SK-N-SH (cell line): ENCODE results near the gene RRAD. TPM values are rescaled to one million over a fixed set of nuclear protein-coding genes. Genes with fewer than 3 reads are reported as not detected.

Source experiments
- CTCF ChIA-PET: fragments of 300-600, 350-600 bp; formaldehyde crosslinking; extraction: SDS; loops from one replicate; lab custom pipeline; 2021; lab: Yijun Ruan, JAX
- POLR2A ChIA-PET: fragments of 350-600 bp; sonication (Branson Sonifier 250); formaldehyde crosslinking; extraction: SDS; loops from one replicate; lab custom pipeline; 2020; ENCODE audit warnings: antibody characterized with exemption, inconsistent platforms; lab: Yijun Ruan, JAX
- DNase-seq: peaks from one replicate; pipeline ENCODE4 v3.0.0; 2012
- H2AFZ ChIP-seq: fragments of 200-600 bp; sonication (generic); 2 replicates; pipeline ENCODE4 v1.8.1; 2016; ENCODE audit warnings: antibody characterized with exemption, mild to moderate bottlenecking, low read depth
- H3F3A ChIP-seq: fragments of 200-600 bp; sonication (generic); replicated peaks from 2 replicates; pipeline ENCODE3; 2016; ENCODE audit warnings: antibody characterized with exemption, mild to moderate bottlenecking; ENCODE audit not compliant: insufficient read depth
- H3K27ac ChIP-seq, 2 experiments: fragments of 200-500 bp in 1 of 2; fragments of 200-600 bp in 1 of 2; sonication (Bioruptor generic) in 1 of 2; sonication (generic), shearing (Covaris generic) in 1 of 2; 2 replicates each; pipeline versions ENCODE4 v1.5.1 to v1.6.1; 2014 to 2016; ENCODE audit warnings: low read depth in 2 of 2, inconsistent platforms in 1 of 2, low read length in 1 of 2, mild to moderate bottlenecking in 1 of 2, mixed read lengths in 1 of 2
- H3K27me3 ChIP-seq: fragments of 200-600 bp; sonication (generic), shearing (Covaris generic); 2 replicates; pipeline ENCODE4 v1.6.1; 2016; ENCODE audit warnings: mixed run types; ENCODE audit not compliant: insufficient read depth
- H3K36me3 ChIP-seq, 2 experiments: fragments of 200-500 bp in 1 of 2; fragments of 200-600 bp in 1 of 2; sonication (Bioruptor generic) in 1 of 2; sonication (generic) in 1 of 2; replicated peaks in 1 of 2; 2 replicates each; pipeline versions ENCODE3 to v1.5.1; 2014 to 2016; ENCODE audit warnings: low read length in 1 of 2, mild to moderate bottlenecking in 1 of 2; ENCODE audit not compliant: insufficient read depth in 2 of 2, control insufficient read depth in 1 of 2
- H3K4me1 ChIP-seq, 2 experiments: fragments of 200-500 bp in 1 of 2; fragments of 200-600 bp in 1 of 2; sonication (Bioruptor generic) in 1 of 2; sonication (generic), shearing (Covaris generic) in 1 of 2; 2 replicates each; pipeline versions ENCODE4 v1.5.1 to v1.6.1; 2014 to 2016; ENCODE audit warnings: low read depth in 1 of 2, low read length in 1 of 2, mixed run types in 1 of 2; ENCODE audit not compliant: insufficient read depth in 2 of 2, control insufficient read depth in 1 of 2
- H3K4me2 ChIP-seq: fragments of 200-600 bp; sonication (generic), shearing (Covaris generic); 2 replicates; pipeline ENCODE4 v1.6.1; 2017; ENCODE audit warnings: mixed run types
- H3K4me3 ChIP-seq, 2 experiments: fragments of 200-500 bp in 1 of 2; fragments of 200-600 bp in 1 of 2; sonication (Bioruptor generic) in 1 of 2; sonication (generic), shearing (Covaris generic) in 1 of 2; 2 replicates each; pipeline versions ENCODE4 v1.5.1 to v1.8.1; 2014 to 2016; ENCODE audit warnings: low read depth in 2 of 2, inconsistent platforms in 1 of 2, low read length in 1 of 2, mild to moderate bottlenecking in 1 of 2, mixed read lengths in 1 of 2, moderate library complexity in 1 of 2
- H3K79me2 ChIP-seq: fragments of 200-600 bp; sonication (generic); 2 replicates; pipeline ENCODE4 v1.8.1; 2017; ENCODE audit warnings: mild to moderate bottlenecking; ENCODE audit not compliant: insufficient read depth
- H3K9ac ChIP-seq: fragments of 200-600 bp; sonication (generic); 2 replicates; pipeline ENCODE4 v1.6.1; 2017; ENCODE audit warnings: mixed run types
- H3K9me2 ChIP-seq: fragments of 200-600 bp; sonication (generic); 2 replicates; pipeline ENCODE4 v1.6.1; 2017; ENCODE audit warnings: mixed run types
- H3K9me3 ChIP-seq: fragments of 200-600 bp; sonication (generic); 2 replicates; pipeline ENCODE4 v1.6.1; 2017; ENCODE audit warnings: mixed run types, mild to moderate bottlenecking, moderate library complexity
- H4K20me1 ChIP-seq: fragments of 200-600 bp; sonication (generic); 2 replicates; pipeline ENCODE4 v1.6.1; 2017; ENCODE audit warnings: mild to moderate bottlenecking, mixed run types; ENCODE audit not compliant: insufficient read depth
- CHD2 ChIP-seq: fragments of 150-350 bp; IDR thresholded peaks from 2 replicates; pipeline ENCODE4 v1.6.1; 2018; ENCODE audit warnings: low read length; ENCODE audit not compliant: partially characterized antibody
- EZH2phosphoT487 ChIP-seq: fragments of 200-600 bp; sonication (generic); IDR thresholded peaks from 2 replicates; pipeline ENCODE4 v1.6.1; 2017; ENCODE audit warnings: low read depth, mixed run types, mild to moderate bottlenecking, antibody characterized with exemption, moderate library complexity, borderline replicate concordance
- GABPA ChIP-seq: IDR thresholded peaks from 2 replicates; pipeline ENCODE4 v1.4.0; 2012; ENCODE audit warnings: low read depth, mild to moderate bottlenecking
- IRF3 ChIP-seq: fragments of 150-350 bp; IDR thresholded peaks from 2 replicates; pipeline ENCODE4 v1.6.1; 2016; ENCODE audit warnings: mild to moderate bottlenecking, low read depth, low read length
- JUND ChIP-seq: IDR thresholded peaks from 2 replicates; pipeline ENCODE4 v1.4.0; 2012
- MEF2A ChIP-seq: IDR thresholded peaks from 2 replicates; pipeline ENCODE4 v1.4.0; 2012; ENCODE audit warnings: low read depth, borderline replicate concordance
- POLR2AphosphoS5 ChIP-seq: IDR thresholded peaks from 2 replicates; pipeline ENCODE4 v1.6.1; 2012; ENCODE audit warnings: low read depth, low read length
- RFX5 ChIP-seq: IDR thresholded peaks from 2 replicates; pipeline ENCODE4 v1.6.1; 2012; ENCODE audit warnings: mild to moderate bottlenecking, improper control_type of control experiment, low read length
- SIN3A ChIP-seq: IDR thresholded peaks from 2 replicates; pipeline ENCODE4 v1.6.1; 2012; ENCODE audit warnings: low read depth, mild to moderate bottlenecking, low read length, moderate library complexity, borderline replicate concordance
- SMC3 ChIP-seq: IDR thresholded peaks from 2 replicates; pipeline ENCODE4 v1.6.1; 2012; ENCODE audit warnings: low read depth, low read length, improper control_type of control experiment
- TCF12 ChIP-seq: IDR thresholded peaks from 2 replicates; pipeline ENCODE4 v1.4.0; 2012
- USF1 ChIP-seq: IDR thresholded peaks from 2 replicates; pipeline ENCODE4 v1.4.0; 2012; ENCODE audit warnings: low read depth, borderline replicate concordance
- WGBS: methylation state at CpG from one replicate; pipeline ENCODE4 v1.1.6; 2017; ENCODE audit warnings: low lambda C conversion rate; 5-methylcytosine and 5-hydroxymethylcytosine counted together
- polyA plus RNA-seq, 3 experiments: library from polyadenylated mRNA; depleted of rRNA; stranded (reverse); fragments of >200 nt; gene quantifications; 2 replicates each; pipeline ENCODE4 v1.2.3, GENCODE V29; 2012
- TF ChIP-seq, protein P1 (sequence below): IDR thresholded peaks from 2 replicates; pipeline ENCODE4 v1.6.1; 2012; ENCODE audit warnings: mild to moderate bottlenecking, low read depth, low read length, moderate library complexity
- TF ChIP-seq, protein P2 (sequence below): IDR thresholded peaks from 2 replicates; pipeline ENCODE4 v1.4.0; 2012; ENCODE audit warnings: low read depth

The RRAD gene
- polyA plus RNA-seq, 1 of the 3 experiments (the other 2 are of a cell fraction) = 9.3 TPM

DNA sequence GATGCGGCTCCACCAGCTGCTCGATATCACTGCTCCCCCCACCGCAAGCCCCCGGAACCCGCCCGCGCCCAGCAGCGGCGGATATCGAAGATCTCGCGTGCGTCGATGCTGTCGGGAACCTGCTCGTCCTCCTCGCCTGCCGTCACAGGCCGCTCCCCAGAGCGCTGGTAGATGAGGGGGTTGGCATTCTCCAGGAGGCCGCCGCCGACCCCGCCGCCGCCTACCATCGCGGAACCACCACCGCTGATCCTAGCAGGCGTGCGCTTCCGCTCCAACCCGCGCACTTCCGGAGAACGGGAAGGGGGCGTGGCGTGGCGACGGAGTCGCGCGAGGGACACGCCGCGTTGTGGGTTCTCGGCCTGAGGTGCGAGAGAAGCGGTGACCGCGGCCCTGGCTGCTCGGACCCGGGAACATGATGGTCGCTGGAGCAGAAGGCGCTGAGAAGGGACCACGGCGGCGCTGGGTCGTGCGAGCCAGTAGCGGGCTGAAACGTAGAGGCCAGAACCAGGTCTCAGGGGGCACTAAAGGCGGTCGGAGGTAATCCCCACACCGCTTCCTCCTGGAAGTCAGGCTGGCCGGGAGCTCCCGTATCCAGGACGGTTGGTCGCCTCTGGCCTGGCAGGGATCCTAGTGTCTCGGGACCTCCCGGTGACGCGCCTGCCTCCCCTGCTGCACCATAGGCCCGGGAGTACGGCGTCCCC lies 9.0 kb upstream of the RRAD start, which contains the start of gene CIAO2B (continued):
- TF ChIP-seq USF1 = no peak
- peak; percentile 89 for TF ChIP-seq CHD2
- TF ChIP-seq, protein P1, sequence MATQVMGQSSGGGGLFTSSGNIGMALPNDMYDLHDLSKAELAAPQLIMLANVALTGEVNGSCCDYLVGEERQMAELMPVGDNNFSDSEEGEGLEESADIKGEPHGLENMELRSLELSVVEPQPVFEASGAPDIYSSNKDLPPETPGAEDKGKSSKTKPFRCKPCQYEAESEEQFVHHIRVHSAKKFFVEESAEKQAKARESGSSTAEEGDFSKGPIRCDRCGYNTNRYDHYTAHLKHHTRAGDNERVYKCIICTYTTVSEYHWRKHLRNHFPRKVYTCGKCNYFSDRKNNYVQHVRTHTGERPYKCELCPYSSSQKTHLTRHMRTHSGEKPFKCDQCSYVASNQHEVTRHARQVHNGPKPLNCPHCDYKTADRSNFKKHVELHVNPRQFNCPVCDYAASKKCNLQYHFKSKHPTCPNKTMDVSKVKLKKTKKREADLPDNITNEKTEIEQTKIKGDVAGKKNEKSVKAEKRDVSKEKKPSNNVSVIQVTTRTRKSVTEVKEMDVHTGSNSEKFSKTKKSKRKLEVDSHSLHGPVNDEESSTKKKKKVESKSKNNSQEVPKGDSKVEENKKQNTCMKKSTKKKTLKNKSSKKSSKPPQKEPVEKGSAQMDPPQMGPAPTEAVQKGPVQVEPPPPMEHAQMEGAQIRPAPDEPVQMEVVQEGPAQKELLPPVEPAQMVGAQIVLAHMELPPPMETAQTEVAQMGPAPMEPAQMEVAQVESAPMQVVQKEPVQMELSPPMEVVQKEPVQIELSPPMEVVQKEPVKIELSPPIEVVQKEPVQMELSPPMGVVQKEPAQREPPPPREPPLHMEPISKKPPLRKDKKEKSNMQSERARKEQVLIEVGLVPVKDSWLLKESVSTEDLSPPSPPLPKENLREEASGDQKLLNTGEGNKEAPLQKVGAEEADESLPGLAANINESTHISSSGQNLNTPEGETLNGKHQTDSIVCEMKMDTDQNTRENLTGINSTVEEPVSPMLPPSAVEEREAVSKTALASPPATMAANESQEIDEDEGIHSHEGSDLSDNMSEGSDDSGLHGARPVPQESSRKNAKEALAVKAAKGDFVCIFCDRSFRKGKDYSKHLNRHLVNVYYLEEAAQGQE = peak; percentile 67; the same call in 1 of the 2 replicates
- TF ChIP-seq, protein P2, sequence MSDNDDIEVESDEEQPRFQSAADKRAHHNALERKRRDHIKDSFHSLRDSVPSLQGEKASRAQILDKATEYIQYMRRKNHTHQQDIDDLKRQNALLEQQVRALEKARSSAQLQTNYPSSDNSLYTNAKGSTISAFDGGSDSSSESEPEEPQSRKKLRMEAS = peak; percentile 89
- peak; percentile 92 for TF ChIP-seq GABPA
- TF ChIP-seq SIN3A = peak; percentile 68; the same call in 1 of the 2 replicates
- no peak for TF ChIP-seq JUND
- no peak for TF ChIP-seq SMC3
- TF ChIP-seq RFX5 = no peak
- TF ChIP-seq IRF3 = no peak
- TF ChIP-seq TCF12 = no peak; the same call in 1 of the 2 replicates
- no peak for TF ChIP-seq MEF2A
- peak; percentile 85 for TF ChIP-seq POLR2AphosphoS5

- Histone ChIP-seq H3K36me3 (peaks cover 7 to 15% of the 10 kb centered on the region in 2 experiments), H3K4me2 (peak overlapping the region; percentile 96), H3K27me3 (no peaks in the 10 kb centered on the region), H3K9me3 (no peaks in the 10 kb centered on the region), H2AFZ (peak overlapping the region; percentile 68; the same call in 1 of the 2 replicates), H4K20me1 (peaks cover 24% of the 10 kb centered on the region), H3K4me3 (peak overlapping the region; percentile 85 to 88), H3K9ac (peak overlapping the region; percentile 97), H3K79me2 (peaks cover 65% of the 10 kb centered on the region), H3K9me2 (no peaks in the 10 kb centered on the region), H3K4me1 (peaks cover 7 to 24% of the 10 kb centered on the region in 2 experiments; a peak in 2 of 4 replicates), H3K27ac (peak overlapping the region; percentile 67 to 85; a peak in 3 of 4 replicates), H3F3A (peaks cover 15% of the 10 kb centered on the region)
- ChIA-PET POLR2A (no interaction called here), CTCF (interaction anchor here (1.0 to 4.2 kb wide), 6 partner anchors 9 to 222 kb away, joined by 3 to 35 read pairs (median 6); partner anchors contain the start of gene NAE1)
- no peak for TF ChIP-seq EZH2phosphoT487
- DNase-seq = no peak
- 0% methylated on average over 10 of the region's 12 CpGs for WGBS
Measured at GRCh38 chr16:66933776-66934137, 8.4 kb upstream of the RRAD start.
